ENCODE measurements around the gene RXRA.

Gene RXRA

DNA sequence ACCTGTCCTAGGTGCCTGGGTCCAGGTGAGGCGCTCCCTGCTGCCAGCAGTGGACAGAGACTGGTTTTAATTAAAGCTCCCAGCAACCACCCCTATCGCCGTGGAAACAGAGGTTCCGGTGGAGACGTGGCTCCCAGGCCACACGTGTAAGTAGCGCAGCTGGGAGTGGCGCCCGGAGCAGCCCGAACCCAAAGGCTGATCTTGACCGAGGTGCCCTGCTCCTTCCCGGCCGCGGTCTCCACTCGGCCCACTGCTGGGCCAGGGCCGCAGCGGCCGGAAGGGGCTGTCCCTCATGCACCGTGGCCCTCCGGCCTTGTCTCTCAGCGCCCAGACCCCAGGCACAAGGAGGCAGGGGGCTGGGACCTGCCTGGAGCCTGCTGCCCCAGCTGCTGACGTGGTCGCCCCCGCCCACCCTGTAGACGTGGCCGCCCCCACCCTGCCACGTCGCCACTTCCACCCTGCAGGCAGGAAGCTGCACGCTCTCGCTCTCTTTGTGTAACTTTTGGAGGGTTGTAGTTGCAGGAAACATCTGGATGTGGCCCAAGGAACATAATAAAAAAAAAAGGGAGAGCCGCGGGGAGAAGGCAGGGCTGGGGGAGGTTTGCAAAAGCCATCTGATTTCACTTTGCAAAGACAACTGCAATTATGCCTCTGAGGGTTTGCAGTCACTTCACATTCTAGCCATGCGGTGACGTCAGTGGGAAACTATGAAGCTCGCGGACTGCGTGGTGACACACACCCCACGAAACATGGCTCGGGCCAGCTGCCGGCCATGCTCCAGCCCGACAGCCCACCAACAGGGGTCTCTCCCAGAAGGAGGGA, 129.9 kb downstream of the RXRA start (continued):
- TF ChIP-seq ZNF184 (tag by site-specific recombination; IDR thresholded peaks at IDR 0.05) (0 out of 2 replicates have a peak, but pooled peaks have one; percentile 12), YY2 (tag by site-specific recombination; IDR thresholded peaks at IDR 0.05) (no peak), ZNF140 (tag by site-specific recombination; IDR thresholded peaks at IDR 0.05) (no peak), KLF10 (tag by site-specific recombination; IDR thresholded peaks at IDR 0.05) (0 out of 2 replicates have a peak, but pooled peaks have one; percentile 25), ZNF37A (tag by site-specific recombination; IDR thresholded peaks at IDR 0.05) (no peak), ZNF747 (tag by site-specific recombination; IDR thresholded peaks at IDR 0.05) (no peak), ZNF221 (tag by site-specific recombination; IDR thresholded peaks at IDR 0.05; ENCODE audit: borderline replicate concordance) (no peak), FEZF1 (tag by site-specific recombination; IDR thresholded peaks at IDR 0.05) (peak; percentile 44), ZNF157 (tag by site-specific recombination; IDR thresholded peaks at IDR 0.05) (0 out of 2 replicates have a peak, but pooled peaks have one; percentile 43), ZNF366 (tag by site-specific recombination; conservative IDR thresholded peaks at IDR 0.05) (no peak), ZNF629 (tag by site-specific recombination; IDR thresholded peaks at IDR 0.05) (peak; percentile 87), KLF9 (tag by site-specific recombination; IDR thresholded peaks at IDR 0.05; ENCODE audit: low read depth) (0 out of 2 replicates have a peak, but pooled peaks have one; percentile 23), PRDM1 (tag by site-specific recombination; IDR thresholded peaks at IDR 0.05) (peak; percentile 59; the same call in 1 of the 2 replicates), WT1 (tag by site-specific recombination; IDR thresholded peaks at IDR 0.05) (peak; percentile 63), ZNF10 (tag by site-specific recombination; IDR thresholded peaks at IDR 0.05) (no peak), ZEB2 (tag by site-specific recombination; IDR thresholded peaks at IDR 0.05) (peak; percentile 67; the same call in 1 of the 2 replicates), KLF1 (tag by site-specific recombination; IDR thresholded peaks at IDR 0.05) (no peak), SCRT2 (tag by site-specific recombination; IDR thresholded peaks at IDR 0.05) (no peak), ZNF146 (tag by site-specific recombination; IDR thresholded peaks at IDR 0.05) (no peak), ZSCAN18 (tag by site-specific recombination; IDR thresholded peaks at IDR 0.05) (no peak), ZNF837 (tag by site-specific recombination; IDR thresholded peaks at IDR 0.05) (no peak), ZSCAN23 (tag by site-specific recombination; IDR thresholded peaks at IDR 0.05) (no peak), BCL11B (tag by site-specific recombination; IDR thresholded peaks at IDR 0.05; ENCODE audit: low read depth) (no peak)
- TF ChIP-seq, protein P1, sequence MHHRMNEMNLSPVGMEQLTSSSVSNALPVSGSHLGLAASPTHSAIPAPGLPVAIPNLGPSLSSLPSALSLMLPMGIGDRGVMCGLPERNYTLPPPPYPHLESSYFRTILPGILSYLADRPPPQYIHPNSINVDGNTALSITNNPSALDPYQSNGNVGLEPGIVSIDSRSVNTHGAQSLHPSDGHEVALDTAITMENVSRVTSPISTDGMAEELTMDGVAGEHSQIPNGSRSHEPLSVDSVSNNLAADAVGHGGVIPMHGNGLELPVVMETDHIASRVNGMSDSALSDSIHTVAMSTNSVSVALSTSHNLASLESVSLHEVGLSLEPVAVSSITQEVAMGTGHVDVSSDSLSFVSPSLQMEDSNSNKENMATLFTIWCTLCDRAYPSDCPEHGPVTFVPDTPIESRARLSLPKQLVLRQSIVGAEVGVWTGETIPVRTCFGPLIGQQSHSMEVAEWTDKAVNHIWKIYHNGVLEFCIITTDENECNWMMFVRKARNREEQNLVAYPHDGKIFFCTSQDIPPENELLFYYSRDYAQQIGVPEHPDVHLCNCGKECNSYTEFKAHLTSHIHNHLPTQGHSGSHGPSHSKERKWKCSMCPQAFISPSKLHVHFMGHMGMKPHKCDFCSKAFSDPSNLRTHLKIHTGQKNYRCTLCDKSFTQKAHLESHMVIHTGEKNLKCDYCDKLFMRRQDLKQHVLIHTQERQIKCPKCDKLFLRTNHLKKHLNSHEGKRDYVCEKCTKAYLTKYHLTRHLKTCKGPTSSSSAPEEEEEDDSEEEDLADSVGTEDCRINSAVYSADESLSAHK (tag by site-specific recombination; IDR thresholded peaks at IDR 0.05): no peak
- TF ChIP-seq, protein P2, sequence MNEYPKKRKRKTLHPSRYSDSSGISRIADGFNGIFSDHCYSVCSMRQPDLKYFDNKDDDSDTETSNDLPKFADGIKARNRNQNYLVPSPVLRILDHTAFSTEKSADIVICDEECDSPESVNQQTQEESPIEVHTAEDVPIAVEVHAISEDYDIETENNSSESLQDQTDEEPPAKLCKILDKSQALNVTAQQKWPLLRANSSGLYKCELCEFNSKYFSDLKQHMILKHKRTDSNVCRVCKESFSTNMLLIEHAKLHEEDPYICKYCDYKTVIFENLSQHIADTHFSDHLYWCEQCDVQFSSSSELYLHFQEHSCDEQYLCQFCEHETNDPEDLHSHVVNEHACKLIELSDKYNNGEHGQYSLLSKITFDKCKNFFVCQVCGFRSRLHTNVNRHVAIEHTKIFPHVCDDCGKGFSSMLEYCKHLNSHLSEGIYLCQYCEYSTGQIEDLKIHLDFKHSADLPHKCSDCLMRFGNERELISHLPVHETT (tag by site-specific recombination; IDR thresholded peaks at IDR 0.05): no peak
- TF ChIP-seq, protein P3, sequence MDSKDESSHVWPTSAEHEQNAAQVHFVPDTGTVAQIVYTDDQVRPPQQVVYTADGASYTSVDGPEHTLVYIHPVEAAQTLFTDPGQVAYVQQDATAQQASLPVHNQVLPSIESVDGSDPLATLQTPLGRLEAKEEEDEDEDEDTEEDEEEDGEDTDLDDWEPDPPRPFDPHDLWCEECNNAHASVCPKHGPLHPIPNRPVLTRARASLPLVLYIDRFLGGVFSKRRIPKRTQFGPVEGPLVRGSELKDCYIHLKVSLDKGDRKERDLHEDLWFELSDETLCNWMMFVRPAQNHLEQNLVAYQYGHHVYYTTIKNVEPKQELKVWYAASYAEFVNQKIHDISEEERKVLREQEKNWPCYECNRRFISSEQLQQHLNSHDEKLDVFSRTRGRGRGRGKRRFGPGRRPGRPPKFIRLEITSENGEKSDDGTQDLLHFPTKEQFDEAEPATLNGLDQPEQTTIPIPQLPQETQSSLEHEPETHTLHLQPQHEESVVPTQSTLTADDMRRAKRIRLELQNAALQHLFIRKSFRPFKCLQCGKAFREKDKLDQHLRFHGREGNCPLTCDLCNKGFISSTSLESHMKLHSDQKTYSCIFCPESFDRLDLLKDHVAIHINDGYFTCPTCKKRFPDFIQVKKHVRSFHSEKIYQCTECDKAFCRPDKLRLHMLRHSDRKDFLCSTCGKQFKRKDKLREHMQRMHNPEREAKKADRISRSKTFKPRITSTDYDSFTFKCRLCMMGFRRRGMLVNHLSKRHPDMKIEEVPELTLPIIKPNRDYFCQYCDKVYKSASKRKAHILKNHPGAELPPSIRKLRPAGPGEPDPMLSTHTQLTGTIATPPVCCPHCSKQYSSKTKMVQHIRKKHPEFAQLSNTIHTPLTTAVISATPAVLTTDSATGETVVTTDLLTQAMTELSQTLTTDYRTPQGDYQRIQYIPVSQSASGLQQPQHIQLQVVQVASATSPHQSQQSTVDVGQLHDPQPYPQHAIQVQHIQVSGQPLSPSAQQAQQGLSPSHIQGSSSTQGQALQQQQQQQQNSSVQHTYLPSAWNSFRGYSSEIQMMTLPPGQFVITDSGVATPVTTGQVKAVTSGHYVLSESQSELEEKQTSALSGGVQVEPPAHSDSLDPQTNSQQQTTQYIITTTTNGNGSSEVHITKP (tag by site-specific recombination; IDR thresholded peaks at IDR 0.05): peak; percentile 58
- TF ChIP-seq, protein P4, sequence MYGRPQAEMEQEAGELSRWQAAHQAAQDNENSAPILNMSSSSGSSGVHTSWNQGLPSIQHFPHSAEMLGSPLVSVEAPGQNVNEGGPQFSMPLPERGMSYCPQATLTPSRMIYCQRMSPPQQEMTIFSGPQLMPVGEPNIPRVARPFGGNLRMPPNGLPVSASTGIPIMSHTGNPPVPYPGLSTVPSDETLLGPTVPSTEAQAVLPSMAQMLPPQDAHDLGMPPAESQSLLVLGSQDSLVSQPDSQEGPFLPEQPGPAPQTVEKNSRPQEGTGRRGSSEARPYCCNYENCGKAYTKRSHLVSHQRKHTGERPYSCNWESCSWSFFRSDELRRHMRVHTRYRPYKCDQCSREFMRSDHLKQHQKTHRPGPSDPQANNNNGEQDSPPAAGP (tag by site-specific recombination; IDR thresholded peaks at IDR 0.05): peak; percentile 76
- TF ChIP-seq, protein P5, sequence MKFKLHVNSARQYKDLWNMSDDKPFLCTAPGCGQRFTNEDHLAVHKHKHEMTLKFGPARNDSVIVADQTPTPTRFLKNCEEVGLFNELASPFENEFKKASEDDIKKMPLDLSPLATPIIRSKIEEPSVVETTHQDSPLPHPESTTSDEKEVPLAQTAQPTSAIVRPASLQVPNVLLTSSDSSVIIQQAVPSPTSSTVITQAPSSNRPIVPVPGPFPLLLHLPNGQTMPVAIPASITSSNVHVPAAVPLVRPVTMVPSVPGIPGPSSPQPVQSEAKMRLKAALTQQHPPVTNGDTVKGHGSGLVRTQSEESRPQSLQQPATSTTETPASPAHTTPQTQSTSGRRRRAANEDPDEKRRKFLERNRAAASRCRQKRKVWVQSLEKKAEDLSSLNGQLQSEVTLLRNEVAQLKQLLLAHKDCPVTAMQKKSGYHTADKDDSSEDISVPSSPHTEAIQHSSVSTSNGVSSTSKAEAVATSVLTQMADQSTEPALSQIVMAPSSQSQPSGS (tag by site-specific recombination; IDR thresholded peaks at IDR 0.05; ENCODE audit: low read depth): peak; percentile 88

Data from HEK293 (cell line).